Gastroesophageal sphincter (tissue), 3 donors: ENCODE results near the gene DOCK6.

Source experiments
- POLR2A ChIP-seq, 2 donors: fragments of 450-650 bp; IDR thresholded peaks; one replicate each; pipeline ENCODE4 v1.6.1; 2017; ENCODE audit warnings: antibody characterized with exemption in 2 of 2, mild to moderate bottlenecking in 2 of 2, moderate library complexity in 1 of 2
- TF ChIP-seq, protein P1 (sequence below), 4 experiments: fragments of 200-600 bp in 2 of 4; fragments of 450-650 bp in 2 of 4; sonication (generic) in 1 of 4; IDR thresholded peaks; one replicate each; pipeline ENCODE4 v1.5.1; 2017 to 2019; ENCODE audit warnings: antibody characterized with exemption in 4 of 4, mild to moderate bottlenecking in 2 of 4, moderate library complexity in 2 of 4

DNA sequence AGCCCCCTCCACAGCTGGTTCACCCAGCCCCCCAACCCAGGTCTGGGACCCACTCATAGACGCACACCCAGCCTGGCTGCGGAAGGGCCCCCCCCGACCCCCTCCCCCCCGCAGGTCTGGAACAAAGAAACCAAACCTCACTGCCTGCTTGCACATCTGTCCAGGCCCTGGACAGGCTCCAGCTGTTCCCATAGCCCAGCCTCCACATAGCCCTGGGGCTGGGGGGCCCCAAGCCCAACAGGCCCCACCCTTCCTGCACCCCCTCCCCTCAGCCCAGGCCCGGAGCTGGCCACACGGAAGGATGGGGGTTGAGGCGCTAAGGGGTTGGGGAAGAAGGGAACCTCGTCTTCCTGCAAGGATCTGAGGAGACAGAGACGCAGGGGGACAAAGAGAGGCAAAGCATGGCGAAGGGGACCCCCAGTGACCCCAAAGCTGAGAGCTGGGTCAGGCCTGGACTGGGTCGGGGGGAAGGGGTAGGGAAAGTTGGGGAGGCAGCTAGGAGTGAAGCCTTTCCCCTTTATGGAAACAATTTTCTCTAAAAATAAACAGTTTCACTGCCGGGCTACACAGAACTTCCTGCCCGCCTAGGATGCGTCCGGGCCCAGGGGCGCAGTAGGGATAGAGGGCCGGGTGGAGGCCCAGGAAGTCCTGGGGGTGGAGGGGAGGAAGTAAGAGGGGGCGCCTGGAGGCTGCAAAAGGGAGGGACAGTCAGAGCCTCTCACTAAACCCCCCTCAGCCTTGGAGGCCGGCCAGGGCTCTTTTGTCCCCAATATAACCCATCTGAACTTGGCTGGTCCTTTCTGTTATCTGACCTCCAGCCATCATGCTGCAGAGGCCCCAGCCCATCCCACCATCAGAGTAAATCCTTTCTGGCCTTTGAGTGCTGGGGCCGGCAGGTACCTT lies 67.4 kb downstream of the DOCK6 start:
- TF ChIP-seq, protein P1, sequence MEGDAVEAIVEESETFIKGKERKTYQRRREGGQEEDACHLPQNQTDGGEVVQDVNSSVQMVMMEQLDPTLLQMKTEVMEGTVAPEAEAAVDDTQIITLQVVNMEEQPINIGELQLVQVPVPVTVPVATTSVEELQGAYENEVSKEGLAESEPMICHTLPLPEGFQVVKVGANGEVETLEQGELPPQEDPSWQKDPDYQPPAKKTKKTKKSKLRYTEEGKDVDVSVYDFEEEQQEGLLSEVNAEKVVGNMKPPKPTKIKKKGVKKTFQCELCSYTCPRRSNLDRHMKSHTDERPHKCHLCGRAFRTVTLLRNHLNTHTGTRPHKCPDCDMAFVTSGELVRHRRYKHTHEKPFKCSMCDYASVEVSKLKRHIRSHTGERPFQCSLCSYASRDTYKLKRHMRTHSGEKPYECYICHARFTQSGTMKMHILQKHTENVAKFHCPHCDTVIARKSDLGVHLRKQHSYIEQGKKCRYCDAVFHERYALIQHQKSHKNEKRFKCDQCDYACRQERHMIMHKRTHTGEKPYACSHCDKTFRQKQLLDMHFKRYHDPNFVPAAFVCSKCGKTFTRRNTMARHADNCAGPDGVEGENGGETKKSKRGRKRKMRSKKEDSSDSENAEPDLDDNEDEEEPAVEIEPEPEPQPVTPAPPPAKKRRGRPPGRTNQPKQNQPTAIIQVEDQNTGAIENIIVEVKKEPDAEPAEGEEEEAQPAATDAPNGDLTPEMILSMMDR (IDR thresholded peaks at IDR 0.05) = no peak
- no peak for TF ChIP-seq POLR2A (IDR thresholded peaks at IDR 0.05)
